Hematopoietic multipotent progenitor cell treated with erythropoietin and hydrocortisone succinate and interleukin-3 and kit ligand, for 8 days (in vitro differentiated cells): Measurements from ENCODE around the gene CSNK2A2.

ENCODE experiments used
- DNase-seq: peaks from one replicate; pipeline ENCODE4 v3.0.0-alpha.2; 2015

Gene CSNK2A2

GRCh38 chr16:58109330-58109729 lies 88.6 kb downstream of the CSNK2A2 start:
- no peak for DNase-seq
